Islet of Langerhans (tissue), 1 donor: ENCODE results near the gene C1orf116.

Source experiments
- FAIRE-seq: peaks from one replicate; lab custom pipeline; 2011; peaks lifted over from hg19 to GRCh38; lab: Jason Lieb, UNC

Gene C1orf116

GRCh38 chr1:207034998-207035397 is 2.4 kb upstream of the C1orf116 start:
- no peak for FAIRE-seq

- FAIRE-seq, result no peak
Measured at GRCh38 chr1:207034208-207034607, 1.7 kb upstream of the C1orf116 start.

- no peak for FAIRE-seq
Measured at GRCh38 chr1:207033302-207033701, 746 bp upstream of the C1orf116 start.

- peak; percentile 84 for FAIRE-seq
Measured at GRCh38 chr1:207031632-207032264, 808 bp downstream of the C1orf116 start.

GRCh38 chr1:207031016-207031415 is 1.5 kb downstream of the C1orf116 start:
- FAIRE-seq, result no peak

GRCh38 chr1:207030522-207031009 is 2.0 kb downstream of the C1orf116 start:
- FAIRE-seq, result no peak

- FAIRE-seq, result no peak
Measured at GRCh38 chr1:207029701-207030521, 2.6 kb downstream of the C1orf116 start.

- FAIRE-seq, result no peak
Measured at GRCh38 chr1:207028884-207029650, 3.5 kb downstream of the C1orf116 start.

GRCh38 chr1:207027921-207028320 is 4.6 kb downstream of the C1orf116 start:
- FAIRE-seq, result no peak

- FAIRE-seq, result no peak
Measured at GRCh38 chr1:207027206-207027777, 5.3 kb downstream of the C1orf116 start.

GRCh38 chr1:207026104-207026534 is 6.4 kb downstream of the C1orf116 start:
- FAIRE-seq, result no peak

- no peak for FAIRE-seq
Measured at GRCh38 chr1:207025146-207025880, 7.2 kb downstream of the C1orf116 start.

GRCh38 chr1:207024202-207025145 is 8.1 kb downstream of the C1orf116 start:
- no peak for FAIRE-seq

- FAIRE-seq, result no peak
Measured at GRCh38 chr1:207022996-207023679, 9.4 kb downstream of the C1orf116 start.

- FAIRE-seq, result no peak
Measured at GRCh38 chr1:207021876-207022596, 10.5 kb downstream of the C1orf116 start.

- no peak for FAIRE-seq
Measured at GRCh38 chr1:207021139-207021861, 11.3 kb downstream of the C1orf116 start.

GRCh38 chr1:207020709-207021107 is 11.8 kb downstream of the C1orf116 start:
- no peak for FAIRE-seq

GRCh38 chr1:207020065-207020708 is 12.4 kb downstream of the C1orf116 start:
- FAIRE-seq, result no peak
